Ishikawa (cell line): Measurements from ENCODE around the gene OR11H7.

Experiments used
- CREB1 ChIP-seq: IDR thresholded peaks from 2 replicates; pipeline ENCODE4 v1.6.1; 2012; ENCODE audit warnings: low read depth
- EP300 ChIP-seq: IDR thresholded peaks from 2 replicates; pipeline ENCODE4 v1.6.1; 2012; ENCODE audit warnings: borderline replicate concordance
- RAD21 ChIP-seq: IDR thresholded peaks from 2 replicates; pipeline ENCODE4 v1.6.1; 2012; ENCODE audit warnings: low read depth
- YY1 ChIP-seq: IDR thresholded peaks from 2 replicates; pipeline ENCODE4 v1.6.1; 2012; ENCODE audit warnings: low read depth
- TF ChIP-seq, protein P1 (sequence below): IDR thresholded peaks from 2 replicates; pipeline ENCODE4 v1.6.1; 2012; ENCODE audit warnings: low read depth, mild to moderate bottlenecking

DNA sequence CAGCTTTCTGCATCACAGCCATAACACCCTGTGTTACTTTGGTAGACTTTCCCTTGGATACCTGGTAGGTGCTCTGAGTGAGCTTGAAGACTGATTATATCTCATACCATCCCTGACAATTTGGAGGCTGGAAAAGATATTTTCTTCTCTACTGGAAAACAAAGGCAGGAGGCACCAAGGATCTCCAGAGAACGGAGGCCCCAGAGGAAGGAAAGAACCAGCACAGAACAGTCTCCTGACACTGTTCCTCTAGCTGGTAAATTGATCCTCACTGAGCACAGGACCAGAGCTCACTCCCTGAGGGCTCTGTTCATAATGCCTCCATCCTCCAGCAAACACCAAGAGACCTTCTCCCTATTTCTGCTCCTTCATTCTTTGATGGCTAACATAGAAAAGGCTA, 38.2 kb upstream of the OR11H7 start, which contains the start of gene OR11G2:
- TF ChIP-seq RAD21 (no peak), EP300 (no peak), YY1 (no peak), CREB1 (no peak)
- TF ChIP-seq, protein P1, sequence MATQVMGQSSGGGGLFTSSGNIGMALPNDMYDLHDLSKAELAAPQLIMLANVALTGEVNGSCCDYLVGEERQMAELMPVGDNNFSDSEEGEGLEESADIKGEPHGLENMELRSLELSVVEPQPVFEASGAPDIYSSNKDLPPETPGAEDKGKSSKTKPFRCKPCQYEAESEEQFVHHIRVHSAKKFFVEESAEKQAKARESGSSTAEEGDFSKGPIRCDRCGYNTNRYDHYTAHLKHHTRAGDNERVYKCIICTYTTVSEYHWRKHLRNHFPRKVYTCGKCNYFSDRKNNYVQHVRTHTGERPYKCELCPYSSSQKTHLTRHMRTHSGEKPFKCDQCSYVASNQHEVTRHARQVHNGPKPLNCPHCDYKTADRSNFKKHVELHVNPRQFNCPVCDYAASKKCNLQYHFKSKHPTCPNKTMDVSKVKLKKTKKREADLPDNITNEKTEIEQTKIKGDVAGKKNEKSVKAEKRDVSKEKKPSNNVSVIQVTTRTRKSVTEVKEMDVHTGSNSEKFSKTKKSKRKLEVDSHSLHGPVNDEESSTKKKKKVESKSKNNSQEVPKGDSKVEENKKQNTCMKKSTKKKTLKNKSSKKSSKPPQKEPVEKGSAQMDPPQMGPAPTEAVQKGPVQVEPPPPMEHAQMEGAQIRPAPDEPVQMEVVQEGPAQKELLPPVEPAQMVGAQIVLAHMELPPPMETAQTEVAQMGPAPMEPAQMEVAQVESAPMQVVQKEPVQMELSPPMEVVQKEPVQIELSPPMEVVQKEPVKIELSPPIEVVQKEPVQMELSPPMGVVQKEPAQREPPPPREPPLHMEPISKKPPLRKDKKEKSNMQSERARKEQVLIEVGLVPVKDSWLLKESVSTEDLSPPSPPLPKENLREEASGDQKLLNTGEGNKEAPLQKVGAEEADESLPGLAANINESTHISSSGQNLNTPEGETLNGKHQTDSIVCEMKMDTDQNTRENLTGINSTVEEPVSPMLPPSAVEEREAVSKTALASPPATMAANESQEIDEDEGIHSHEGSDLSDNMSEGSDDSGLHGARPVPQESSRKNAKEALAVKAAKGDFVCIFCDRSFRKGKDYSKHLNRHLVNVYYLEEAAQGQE: no peak
